ENCODE results near the gene TMEM245. TPM values are rescaled to one million over a fixed set of nuclear protein-coding genes. Genes with fewer than 3 reads are reported as not detected.

Gene TMEM245
- total and polyA plus RNA-seq, 10 of the 15 experiments (the other 5 are each of a cell fraction or from before 2014, with no cell fraction given) = 7.4 to 36.1 (median 19.0) TPM

DNA sequence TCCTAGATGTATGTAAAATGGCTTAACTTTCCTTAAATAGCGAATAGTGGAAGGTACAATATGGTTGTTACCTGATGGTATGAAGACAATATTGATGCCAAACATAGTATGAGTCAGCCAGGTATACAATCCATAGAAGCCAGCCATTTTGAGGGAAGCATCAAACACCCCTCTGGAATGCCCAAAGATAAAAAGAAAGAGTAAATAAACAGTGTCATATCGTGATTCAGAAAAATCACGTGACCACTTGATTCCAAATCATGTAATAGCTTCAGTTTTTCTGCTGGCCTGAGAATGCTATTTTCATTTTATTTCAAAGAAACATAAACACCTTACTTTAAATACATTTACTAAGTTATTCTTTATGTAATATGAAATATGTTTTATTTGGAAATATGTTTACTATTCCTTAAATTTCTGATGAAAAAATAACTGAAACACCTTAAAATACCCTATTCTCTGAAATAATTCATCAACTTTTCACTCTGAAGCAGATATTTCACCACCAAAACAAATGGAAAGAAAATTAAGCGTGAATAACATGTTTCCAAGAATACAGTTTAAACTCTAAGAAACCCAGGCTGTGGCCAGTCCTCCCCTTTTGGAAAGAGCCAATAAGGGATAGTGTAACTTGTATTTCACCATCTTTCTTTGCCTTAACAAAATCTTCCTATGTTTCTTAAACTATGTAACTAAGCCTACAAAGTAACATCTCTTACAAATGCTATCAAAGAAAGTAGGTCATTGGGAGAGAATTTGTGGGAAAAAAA lies 81.6 kb downstream of the TMEM245 start (continued):
- no peak for TF ChIP-seq ZBTB11 (CRISPR knock-in tag; IDR thresholded peaks at IDR 0.05)
- TF ChIP-seq SIX5 (IDR thresholded peaks at IDR 0.05; ENCODE audit: low read depth, low read length, severe bottlenecking) = no peak
- no peak for TF ChIP-seq DPF2 (IDR thresholded peaks at IDR 0.05)
- TF ChIP-seq BCLAF1 (IDR thresholded peaks at IDR 0.05) = no peak
- TF ChIP-seq HCFC1 (IDR thresholded peaks at IDR 0.05; ENCODE audit: low read length) = no peak
- no peak for TF ChIP-seq NBN (IDR thresholded peaks at IDR 0.05)
- TF ChIP-seq ZNF24 (IDR thresholded peaks at IDR 0.05) = no peak
